HG03159 (cell line): ENCODE measurements around the gene TUBGCP6.
A peak's percentile ranks its signal among the peaks of the same experiment; 100 is the strongest.

Experiments used
- ATAC-seq: cut with Tn5 transposase; IDR thresholded peaks from one replicate; pipeline ENCODE4 v1.9.1; 2021; ENCODE audit warnings: mild to moderate bottlenecking, moderate library complexity; ENCODE audit not compliant: unreplicated experiment

TUBGCP6 gene

DNA sequence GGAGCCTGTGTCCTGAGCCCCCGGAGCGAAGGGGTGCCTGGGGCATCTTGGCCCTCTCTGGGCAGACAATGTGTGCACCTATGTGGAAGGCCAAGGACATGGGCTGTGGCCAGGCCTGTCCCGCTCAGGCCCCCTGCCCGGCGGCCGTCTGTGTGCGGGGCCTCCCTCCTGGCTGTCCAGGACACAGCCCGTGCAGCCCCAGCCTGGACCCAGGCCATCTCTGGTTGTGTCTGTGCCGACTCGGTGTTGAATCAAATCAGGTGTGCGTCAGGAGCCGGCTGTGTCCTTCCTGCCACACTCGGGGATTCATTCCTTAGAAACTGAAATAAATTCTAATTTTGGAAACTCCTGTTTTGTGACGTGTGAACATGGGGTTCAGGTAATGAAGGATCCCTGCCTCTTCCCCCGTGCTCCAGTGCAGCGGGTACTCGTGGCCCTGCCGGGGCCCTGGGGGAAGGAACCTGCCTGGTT lies 45.5 kb downstream of the TUBGCP6 start:
- no peak for ATAC-seq

DNA sequence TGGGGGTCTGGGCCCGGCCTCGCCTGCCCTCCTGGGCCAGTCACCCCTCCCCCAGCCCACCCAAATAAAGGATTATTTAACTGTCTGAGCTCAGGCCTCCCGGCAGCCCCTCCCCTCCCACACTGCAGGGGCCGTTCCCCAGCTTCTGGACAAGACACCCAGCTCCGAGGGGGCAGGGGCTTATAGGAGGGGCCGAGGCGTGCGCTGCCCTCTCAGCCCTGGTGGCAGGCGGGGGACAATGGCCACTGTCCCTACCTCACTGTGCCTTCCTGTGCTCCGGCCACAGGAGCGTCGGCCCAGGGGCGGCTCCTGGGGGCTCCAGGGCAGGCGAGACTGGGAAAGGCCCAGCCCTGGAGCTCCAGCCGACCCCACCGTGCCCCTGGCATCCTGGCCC lies 46.2 kb downstream of the TUBGCP6 start:
- ATAC-seq, result no peak

- ATAC-seq, result no peak
Measured at GRCh38 chr22:50197856-50198623, 46.8 kb downstream of the TUBGCP6 start.

DNA sequence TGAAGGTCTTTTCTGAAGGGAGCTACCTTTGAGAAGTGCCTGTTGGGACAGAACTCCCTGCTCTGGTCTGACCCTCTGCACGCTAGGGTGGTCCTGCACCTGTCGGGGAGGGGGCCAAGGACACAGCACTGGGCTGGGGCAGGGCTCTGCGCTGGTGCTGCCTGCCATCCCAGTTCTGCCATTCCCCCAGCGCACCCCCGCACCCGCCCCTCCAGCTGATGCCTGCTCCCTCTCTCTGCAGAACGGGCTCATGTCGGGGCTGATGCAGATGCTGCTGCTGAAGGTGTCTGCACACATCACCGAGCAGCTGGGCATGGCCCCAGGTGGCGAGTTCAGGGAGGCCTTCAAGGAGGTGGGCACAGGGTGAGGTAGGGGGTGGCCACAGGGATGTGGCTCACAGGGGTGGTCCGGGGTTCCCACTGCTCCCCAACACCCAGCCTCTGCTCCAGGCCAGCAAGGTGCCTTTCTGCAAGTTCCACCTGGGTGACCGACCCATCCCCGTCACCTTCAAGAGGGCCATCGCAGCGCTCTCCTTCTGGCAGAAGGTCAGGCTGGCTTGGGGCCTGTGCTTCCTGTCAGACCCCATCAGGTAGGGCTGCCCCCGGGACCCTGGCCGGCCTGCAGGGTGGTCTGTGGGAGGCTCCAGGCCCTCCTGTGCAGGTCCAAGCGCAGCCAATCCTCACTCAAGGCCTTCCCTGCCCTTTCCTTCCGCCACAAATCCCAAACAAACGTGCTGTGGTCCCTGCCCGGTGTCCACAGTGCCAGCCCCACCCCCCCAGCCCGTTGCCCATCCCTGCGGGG lies 47.6 kb downstream of the TUBGCP6 start:
- ATAC-seq, result no peak

DNA sequence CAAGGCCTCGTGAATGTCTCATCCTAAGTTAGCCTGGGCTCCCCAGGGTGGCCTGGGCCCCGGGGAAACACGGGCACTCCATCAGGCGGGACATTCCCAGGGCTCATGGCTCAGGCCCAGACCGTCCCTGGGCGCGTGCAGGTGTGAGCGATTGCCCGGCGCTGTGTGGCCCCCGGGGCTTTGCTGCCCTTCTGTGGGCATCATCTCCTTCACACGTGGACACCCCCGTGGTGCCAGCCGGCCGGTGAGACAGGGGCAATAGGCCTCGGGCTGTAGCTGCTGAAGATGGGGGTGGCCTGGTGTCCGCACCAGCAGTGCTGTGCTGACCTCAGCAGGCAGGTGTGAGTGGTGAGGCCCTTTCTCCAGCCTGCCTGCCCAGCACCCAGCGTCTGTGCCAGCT lies 48.6 kb downstream of the TUBGCP6 start:
- no peak for ATAC-seq

DNA sequence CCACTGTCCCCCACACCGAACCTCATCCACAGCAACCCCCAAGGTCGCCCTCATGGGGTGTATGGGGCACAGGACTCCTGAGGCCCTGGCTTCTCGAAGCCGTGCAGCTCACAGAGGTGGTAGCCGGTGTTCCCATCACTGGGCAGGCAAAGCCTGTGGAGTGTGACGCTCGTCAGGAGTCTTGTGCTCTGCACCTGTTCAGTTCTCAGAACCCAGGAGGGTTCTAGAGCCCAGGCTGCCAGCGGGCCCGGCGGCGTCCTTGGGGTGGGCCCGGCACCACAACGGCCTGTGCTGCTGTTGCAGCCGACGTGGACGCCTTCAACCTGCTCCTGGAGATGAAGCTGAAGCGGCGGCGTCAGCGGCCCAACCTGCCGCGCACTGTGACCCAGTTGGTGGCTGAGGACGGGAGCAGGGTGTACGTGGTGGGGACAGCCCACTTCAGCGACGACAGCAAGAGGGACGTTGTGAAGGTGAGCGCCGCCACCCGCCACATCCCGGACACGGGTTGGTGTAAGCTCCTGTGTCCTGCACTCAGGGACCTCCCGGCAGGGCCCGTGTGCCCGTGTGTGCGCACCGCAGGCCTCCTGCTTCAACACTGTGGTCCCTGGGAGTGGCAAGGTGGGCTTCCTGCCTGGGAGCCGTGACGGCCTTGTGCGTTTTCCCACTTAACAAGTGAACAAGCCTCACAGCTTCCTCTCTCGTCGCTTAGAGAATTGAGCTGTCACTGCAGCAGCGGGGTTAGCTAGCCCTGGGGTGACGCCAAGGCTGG lies 50.6 kb downstream of the TUBGCP6 start:
- ATAC-seq, result no peak

GRCh38 chr22:50193621-50194020 lies 51.2 kb downstream of the TUBGCP6 start:
- no peak for ATAC-seq

GRCh38 chr22:50192436-50193204 lies 52.2 kb downstream of the TUBGCP6 start:
- no peak for ATAC-seq

DNA sequence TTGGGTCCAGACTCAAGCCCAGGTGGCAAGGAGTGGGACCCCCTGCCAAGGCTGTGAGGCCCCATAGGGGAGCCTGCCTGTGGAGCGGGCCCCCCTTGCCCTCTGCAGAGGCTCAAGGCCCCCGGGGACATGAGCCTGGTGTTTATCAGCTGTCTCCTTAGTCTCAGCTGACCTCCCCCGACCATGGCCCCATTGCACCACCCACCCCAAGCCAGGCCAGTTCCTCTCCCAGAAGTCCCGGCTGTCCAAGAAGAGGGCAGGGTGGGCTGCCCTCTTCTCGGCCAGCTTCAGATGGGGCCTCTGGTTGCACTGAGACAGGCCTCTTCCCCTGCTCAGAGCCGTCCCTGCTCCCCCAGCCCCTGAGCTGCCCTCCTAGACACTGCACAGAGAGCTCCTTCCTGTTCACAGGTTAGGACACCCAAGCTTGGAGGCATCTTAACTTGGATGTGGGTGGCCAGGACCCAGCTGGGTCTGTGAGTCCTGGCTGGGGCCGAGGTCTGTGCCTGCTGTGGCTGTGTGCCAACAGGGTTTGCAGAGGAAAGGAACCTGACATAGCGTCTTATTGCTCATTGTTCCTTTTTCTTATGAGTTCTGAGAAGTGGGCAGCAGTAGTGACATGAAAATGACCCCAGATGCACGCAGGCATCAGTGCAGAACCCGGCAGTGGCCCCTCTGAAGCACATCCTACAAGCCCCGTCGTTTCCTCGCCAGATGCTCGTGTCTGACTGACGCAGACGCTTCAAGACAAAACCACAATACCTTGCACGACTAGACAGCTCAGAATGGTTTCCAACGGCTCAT lies 53.7 kb downstream of the TUBGCP6 start:
- ATAC-seq, result peak; percentile 32

GRCh38 chr22:50190182-50190940 lies 54.5 kb downstream of the TUBGCP6 start:
- ATAC-seq, result peak; percentile 32

DNA sequence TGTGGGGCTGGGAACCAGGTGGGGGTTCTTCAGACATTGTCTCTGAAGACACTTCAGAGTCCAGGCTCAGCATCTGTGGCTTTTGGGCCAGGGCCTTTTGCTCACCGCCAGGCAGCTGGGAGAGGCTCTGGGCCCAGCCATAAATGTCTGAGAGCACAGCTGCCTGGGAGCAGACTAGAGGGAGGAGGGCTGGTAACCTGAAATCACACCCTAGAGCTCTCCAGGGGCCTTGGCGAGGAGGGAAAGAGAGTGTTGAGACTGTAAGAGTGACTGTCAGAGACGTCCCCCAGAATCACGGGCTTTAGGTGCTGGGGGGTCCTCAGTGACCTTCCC lies 55.0 kb downstream of the TUBGCP6 start:
- no peak for ATAC-seq

GRCh38 chr22:50189184-50189848 lies 55.5 kb downstream of the TUBGCP6 start:
- ATAC-seq, result no peak

DNA sequence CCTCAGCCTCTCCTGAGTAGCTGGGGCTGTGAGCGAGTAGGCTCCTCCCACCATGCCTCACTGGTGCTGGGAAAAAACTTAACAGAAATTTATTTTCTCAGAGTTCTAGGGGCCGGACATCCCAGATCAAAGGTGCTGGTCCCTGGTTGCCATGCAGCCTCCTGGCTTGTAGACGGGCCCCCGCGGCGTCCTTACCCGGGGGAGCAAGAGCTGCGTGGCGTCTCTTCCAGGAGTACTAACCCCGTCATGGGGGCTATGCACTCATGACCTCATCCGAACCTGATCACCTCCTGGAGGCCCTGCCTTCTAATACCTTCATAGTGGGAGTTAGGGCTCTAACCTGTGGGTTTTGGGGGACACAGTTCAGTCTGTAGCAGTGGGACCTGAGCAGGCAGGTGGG lies 56.5 kb downstream of the TUBGCP6 start:
- no peak for ATAC-seq

- ATAC-seq, result no peak
Measured at GRCh38 chr22:50186761-50187523, 57.9 kb downstream of the TUBGCP6 start.

DNA sequence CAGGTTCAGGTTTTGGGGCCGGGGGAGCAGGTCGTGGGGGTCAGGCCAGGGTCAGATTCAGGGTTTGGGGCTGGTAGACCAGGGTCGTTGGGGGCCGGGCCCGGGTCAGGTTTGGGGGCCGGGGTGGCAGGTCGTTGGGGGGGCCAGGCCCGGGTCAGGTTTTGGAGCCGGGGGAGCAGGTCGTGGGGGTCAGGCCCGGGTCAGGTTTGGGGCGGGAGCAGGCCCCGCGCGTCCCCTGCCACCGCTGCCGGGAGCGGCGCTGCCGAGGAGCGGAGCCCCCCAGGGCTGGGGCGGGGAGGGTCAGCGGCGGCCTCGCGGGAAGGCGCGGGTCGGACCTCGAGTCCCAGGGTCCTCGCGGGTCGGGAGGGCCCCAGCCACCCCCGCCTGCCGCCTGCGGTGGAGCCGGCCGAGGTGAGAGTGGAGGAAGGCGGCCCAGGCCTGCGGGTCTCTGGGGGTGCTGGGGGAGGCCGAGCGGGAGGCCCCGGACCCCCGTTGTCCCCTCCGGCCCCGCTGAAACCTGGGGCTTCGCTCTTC lies 58.6 kb downstream of the TUBGCP6 start:
- no peak for ATAC-seq

DNA sequence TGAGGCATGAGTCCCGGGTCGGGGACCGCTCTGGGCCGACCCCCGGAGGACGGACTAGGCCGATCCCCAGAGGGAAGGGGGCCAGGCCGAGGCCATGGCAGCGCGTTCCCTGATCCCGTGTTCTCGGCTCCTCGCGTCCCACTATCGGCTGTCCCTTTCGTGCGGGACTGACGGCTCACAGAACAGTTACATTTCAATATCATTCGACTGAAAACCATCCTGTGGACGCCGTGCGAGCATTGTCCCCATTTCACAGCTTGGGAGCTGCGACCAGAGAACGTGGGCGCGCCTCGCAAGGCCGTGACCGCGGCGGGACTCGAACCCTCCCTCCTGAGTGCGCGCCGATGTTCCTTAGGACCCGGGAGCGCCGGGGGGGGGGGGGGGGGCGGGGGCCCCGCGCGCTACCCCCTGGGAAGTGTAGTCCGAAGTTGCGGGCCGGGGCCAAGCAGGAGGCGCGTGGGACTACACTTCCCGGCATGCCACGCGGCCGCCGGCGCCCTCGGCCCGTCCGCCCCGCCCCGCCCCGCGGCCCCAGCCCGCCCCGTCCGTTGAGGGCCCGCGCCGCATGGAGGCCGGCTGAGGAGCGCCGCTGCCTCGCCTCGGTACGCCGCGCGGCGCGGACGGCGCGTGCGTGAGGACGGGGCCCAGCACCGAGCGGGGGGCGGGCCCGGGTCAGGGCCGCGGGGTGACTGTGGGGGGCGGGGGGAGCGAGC lies 59.3 kb downstream of the TUBGCP6 start, which contains the start of gene TRABD:
TRABD (plus strand) TSS at position 539 of the 713 bp plus-strand sequence. CDS start 7,148 bp downstream, outside the sequence.
- peak; percentile 35 for ATAC-seq

- ATAC-seq, result no peak
Measured at GRCh38 chr22:50184902-50185374, 59.9 kb downstream of the TUBGCP6 start.
